ENCODE data around the gene DEFB131B.
"Not testable (repeated sequence)": the region's sequence is repeated elsewhere in the genome, so short reads cannot be mapped to it uniquely, and the experiment has no call there.

The DEFB131B gene

DNA sequence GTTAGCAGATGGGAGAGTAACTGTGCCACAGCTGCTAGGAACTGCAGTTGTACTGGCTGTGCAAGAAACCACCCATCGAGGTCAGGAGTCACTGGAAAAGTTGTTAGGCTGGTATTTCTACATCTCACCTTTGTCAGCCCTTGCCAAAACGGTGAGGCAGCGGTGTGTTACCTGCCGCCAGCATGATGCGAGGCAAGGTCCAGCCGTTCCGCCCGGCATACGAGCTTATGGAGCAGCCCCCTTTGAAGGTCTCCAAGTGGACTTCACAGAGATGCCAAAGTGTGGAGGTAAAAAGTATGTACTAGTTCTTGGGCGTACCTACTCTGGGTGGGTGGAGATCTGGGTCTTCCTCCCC, 33.7 kb downstream of the DEFB131B start:
- not testable (repeated sequence) for DNase-seq

DNA sequence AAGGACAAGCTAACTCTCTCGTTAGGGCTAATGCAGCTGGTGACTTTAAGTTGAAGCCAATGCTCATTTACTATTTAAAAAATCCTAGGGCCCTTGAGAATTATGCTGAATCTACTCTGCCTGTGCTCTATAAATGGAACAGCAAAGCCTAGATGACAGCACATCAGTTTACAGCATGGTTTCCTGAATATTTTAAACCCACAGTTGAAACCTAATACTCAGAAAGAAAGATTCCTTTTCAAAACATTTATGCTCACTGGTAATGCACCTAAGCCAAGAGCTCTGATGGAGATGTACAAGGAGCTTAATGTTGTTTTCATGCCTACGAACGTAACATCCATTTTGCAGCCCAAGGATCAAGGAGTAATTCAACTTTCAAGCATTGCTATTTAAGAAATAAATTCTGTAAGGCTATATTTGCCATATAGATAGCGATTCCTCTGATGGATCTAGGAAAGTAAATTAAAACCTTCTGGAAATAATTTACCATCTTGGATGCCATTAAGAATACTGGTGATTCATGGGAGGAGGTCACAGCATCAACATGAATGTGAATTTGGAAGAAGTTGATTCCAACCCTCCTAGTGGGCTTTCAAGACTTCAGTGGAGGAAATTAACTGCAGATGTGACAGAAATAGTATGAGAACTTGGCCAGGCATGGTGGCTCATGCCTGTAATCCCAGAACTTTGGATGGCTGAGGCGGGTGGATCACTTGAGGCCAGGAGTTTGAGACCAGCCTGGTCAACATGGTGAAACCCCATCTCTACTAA, 35.7 kb downstream of the DEFB131B start:
- DNase-seq: peak; percentile 93

DNA sequence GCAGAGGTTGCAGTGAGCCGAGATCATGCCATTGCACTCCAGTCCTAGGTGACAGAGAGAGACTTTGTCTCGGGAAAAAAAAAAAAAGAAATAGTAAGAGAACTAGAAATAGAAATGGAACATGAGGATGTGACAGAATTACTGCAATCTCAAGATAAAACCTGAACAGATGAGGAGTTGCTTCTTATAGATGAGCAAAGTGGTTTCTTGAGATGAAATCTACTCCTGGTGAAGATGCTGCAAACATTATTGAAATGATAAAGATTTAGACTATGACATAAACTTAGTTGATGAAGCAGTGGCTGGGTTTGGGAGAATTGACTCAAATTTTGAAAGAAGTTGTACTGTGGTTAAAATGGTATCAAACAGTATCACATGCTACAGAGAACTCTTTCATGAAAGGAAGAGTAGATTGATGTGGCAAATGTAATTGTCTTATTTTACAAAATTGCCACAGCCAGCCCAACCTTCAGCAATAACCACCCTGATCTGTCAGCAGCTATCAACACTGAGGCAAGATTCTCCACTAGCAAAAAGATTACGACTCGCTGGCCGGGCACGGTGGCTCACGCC, 36.5 kb downstream of the DEFB131B start:
- DNase-seq: no peak

DNA sequence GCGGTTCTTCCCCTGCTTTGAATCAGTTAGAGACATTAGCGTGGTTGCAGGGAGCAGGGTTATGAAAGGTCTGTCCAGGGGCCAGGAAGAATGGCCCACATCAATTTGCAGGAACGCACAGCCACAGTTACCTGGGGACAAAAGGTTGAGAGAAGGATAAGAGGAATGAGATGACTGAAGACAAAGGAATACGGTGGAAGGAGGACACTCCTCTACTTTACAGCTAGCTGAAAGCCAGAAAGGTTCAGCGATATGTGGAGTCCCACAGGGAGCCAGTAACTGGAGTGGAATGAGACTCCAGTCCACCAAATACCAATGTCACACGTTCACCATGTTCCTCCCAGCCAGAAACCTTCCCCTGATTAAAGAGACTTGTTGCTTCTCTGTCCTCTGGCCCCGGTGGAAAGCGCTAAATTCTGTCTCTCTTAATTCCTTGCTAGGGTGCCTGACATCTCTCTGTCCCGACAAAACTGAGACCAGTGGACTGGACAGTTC, 39.4 kb downstream of the DEFB131B start:
- DNase-seq: peak; percentile 21

DNA sequence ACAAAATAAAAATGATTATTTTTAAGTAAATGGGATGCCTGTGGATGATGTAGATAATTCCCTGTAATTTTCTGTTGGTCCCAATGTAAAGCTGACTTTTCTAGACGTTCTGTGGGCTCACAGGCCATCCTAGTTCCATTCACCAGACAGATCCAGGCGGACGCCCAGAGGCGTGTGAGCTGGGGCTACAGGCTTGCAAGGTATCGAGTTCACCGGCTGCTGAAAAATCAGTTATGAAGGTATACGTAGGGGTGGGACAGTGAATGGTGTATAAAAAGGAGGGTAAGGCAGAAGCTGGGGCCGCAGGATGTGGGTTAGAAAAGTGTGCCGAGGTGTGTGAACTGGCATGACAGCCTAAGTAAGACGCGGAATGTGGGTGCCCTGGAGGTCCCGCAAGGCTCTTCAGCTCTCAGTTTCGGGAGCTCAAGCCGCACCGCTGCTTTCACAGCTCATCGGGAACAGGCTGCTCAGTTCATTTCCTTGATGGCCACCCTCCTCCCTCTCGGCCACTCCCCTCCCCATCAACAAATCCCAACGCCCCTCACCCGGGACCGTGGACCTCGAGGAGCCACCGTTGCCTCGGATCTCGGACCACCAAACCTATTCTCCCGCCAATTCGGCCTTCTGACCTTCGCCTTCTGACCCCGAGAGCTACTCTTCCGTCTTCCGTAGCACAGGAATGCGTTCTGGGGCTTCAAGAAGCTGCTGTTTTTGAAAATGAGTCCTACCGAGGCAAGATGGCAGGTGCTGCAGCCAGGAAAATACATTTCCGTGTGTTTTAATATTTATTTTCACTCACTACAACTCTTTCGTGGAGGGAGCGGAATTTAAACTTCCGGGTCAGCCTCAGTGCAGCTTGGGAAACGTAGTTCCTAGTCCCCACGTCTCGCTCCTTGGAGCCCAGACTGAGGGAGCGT, 49.8 kb downstream of the DEFB131B start, which contains the start of gene XNDC1N:
Gene XNDC1N, minus strand, starts transcription at position 775 of the 917 bp plus-strand sequence. CDS start 5,241 bp downstream, outside the sequence.
- peak; percentile 88 for DNase-seq

DNA sequence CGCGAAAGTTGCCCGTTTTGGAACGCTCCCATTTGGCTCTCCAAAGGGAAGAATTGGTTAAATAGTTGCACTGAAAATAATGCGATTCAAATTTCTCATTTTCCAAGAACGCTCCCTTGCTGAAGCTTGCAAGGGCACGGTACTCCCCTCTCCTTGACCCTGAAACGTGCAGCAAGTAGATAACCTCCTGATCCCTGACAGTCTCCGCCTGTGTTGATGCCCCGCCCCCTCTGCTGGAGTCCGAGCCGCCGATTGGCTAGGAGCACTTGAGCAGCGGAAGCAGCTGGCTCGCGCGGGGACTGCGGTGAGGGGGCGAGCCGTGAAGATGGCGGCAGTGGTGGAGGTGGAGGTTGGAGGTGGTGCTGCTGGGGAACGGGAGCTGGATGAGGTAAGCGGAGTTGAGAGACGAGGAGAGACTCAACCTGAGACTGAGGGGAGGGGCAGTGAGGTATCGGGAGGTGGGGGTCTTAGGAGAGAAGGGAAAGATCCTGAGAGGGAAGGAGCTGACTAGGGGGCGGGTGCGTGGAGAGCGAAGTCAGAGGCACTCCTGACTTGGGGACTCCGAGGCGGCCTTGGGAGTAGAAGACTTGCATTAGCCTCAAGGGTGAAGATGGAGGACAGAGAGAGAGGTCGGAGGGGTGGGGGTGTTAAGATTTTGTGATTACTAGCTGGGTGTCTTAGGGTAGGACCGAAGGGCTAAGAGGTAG, 50.6 kb downstream of the DEFB131B start, which contains the start of gene RNF121:
Gene RNF121, plus strand, starts transcription at position 310 of the 707 bp plus-strand sequence. Its CDS starts 16 bp downstream, at position 326.
- DNase-seq: peak; percentile 94

DNA sequence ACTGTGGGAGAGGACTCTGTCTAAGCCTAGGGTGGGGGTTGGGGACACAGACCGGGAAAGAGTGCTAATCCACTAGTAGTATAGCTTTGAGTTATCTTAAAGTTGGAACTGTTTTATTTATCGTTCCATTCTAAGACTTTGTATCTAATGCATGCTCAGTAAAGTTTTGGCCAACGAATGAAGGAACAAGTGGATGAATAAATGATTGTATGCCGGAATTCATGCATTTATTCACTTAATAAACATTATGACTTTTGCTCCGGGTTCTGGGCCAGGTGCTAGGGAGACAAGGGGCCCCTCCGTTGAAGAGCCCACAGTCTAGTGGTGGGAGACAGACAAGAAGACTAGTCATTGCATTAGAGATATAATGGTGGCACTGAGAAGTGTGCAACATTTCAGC, 51.2 kb downstream of the DEFB131B start:
- no peak for DNase-seq

DNA sequence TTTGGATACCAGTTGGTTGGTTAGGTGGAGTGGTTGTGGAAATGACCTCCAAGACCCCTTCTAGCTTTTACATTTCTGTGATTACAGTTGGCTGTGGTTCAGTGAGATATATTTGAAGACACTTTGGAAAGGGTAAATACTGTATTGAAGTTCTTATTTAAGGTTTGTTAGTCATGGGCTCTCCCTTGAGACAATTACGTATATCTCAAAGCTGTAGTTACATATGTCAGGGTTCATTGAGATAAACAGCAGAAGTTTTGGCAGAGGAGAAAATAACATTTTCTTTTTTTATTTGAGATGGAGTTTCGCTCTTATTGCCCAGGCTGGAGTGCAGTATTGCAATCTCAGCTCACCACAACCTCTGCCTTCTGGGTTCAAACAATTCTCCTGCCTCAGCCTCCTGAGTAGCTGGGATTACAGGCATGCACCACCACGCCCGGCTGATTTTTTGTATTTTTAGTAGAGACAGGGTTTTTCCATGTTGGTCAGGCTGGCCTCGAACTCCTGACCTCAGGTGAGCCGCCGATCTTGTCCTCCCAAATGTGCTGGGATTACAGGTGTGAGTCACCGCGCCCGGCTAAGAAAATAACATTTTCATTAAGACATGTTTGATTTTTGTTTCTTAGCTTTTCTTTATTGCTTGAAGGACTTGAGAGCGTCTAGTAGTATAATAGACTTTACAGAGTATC, 52.4 kb downstream of the DEFB131B start:
- DNase-seq: no peak

DNA sequence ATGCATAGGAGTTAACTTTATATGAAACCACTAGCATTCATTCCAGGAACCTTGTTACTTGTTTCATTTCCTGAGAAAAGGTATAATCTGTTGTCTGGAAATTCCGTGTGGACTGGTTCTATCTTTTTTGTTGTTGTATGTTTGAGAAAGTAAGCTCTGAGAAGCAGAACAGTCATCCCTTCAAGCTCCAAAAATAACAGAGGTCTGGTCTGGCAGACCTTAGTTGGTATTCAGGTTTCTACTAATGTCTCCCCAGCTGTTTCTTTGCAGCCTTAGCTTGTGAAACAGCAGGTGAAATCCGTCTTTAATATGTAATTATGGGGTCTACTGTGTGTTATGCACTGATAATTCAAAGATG, 53.0 kb downstream of the DEFB131B start:
- DNase-seq: no peak

DNA sequence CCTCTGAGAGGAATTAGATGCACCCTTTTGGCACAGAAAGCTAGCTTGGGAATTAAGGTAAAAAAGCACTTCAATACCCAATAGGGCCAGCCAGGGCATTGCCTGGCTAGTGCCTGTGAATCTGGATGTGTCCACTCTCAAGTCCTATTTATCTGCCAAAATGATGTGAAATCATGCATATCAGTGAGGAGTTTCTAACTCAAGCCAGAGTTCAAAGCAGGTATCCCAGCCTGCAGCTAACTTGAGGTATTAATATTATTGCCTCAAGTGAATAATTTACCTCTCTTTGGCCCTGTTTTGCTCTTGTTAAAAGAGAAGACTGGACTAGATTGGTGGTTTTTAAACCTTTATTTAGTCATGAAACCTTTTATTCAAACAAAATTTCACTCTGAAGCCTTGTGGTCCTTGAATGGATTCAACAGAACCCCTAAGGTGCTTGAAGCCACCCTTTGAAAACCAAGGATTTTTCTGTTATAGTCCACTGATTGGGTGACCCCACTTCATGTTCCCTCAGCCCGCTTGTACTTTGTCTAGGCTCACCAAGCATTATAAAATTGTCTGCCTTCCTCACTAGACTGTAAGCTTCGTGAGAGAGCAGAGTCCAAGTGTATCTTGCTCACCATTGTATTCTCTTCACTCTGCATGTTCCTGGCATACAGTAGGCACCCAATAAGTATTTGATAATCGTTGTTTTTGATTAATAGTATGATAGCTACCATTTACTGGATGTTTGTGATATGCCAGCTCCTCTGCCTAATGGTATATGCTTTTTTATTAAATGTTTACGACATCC, 55.1 kb downstream of the DEFB131B start:
- no peak for DNase-seq

Data from fibroblast of skin of right quadriceps (primary cell).